Liver (tissue), 9 donors: ENCODE measurements around the gene TENM3. TPM values are rescaled to one million over a fixed set of nuclear protein-coding genes. Genes with fewer than 3 reads are reported as not detected.
"Not testable (repeated sequence)": the region's sequence is repeated elsewhere in the genome, so short reads cannot be mapped to it uniquely, and the experiment has no call there.

Experiments used
- DNase-seq: peaks from one replicate; pipeline ENCODE4 v3.0.0-alpha.2; 2017; ENCODE audit warnings: low spot score
- H3K27ac ChIP-seq, 2 donors: one replicate each; pipeline ENCODE4 v1.7.0; 2013; ENCODE audit warnings: inconsistent platforms in 2 of 2, low read length in 2 of 2, control low read depth in 1 of 2, low read depth in 1 of 2, mild to moderate bottlenecking in 1 of 2
- H3K27me3 ChIP-seq, 4 donors: one replicate each; pipeline versions ENCODE4 v1.6.1 to v1.7.0; 2013; ENCODE audit warnings: low read length in 3 of 4, inconsistent platforms in 1 of 4, mild to moderate bottlenecking in 1 of 4, moderate library complexity in 1 of 4; ENCODE audit not compliant: control insufficient read depth in 4 of 4, insufficient read depth in 4 of 4
- H3K36me3 ChIP-seq, 4 donors: one replicate each; pipeline versions ENCODE4 v1.6.1 to v1.7.0; 2013; ENCODE audit warnings: low read length in 3 of 4, mild to moderate bottlenecking in 3 of 4, low read depth in 1 of 4, moderate library complexity in 1 of 4; ENCODE audit not compliant: control insufficient read depth in 4 of 4, insufficient read depth in 3 of 4
- H3K4me1 ChIP-seq, 4 donors: one replicate each; pipeline versions ENCODE4 v1.6.1 to v1.7.0; 2013; ENCODE audit warnings: low read length in 3 of 4, mild to moderate bottlenecking in 3 of 4, moderate library complexity in 1 of 4; ENCODE audit not compliant: control insufficient read depth in 4 of 4, insufficient read depth in 4 of 4
- H3K4me3 ChIP-seq, 3 donors: one replicate each; pipeline versions ENCODE4 v1.6.1 to v1.7.0; 2013; ENCODE audit warnings: low read length in 3 of 3, control low read depth in 1 of 3, low read depth in 1 of 3, mild to moderate bottlenecking in 1 of 3
- H3K9ac ChIP-seq, 2 donors: one replicate each; pipeline ENCODE4 v1.7.0; 2013; ENCODE audit warnings: low read length in 2 of 2, mild to moderate bottlenecking in 2 of 2, moderate library complexity in 2 of 2, control low read depth in 1 of 2, low read depth in 1 of 2
- H3K9me3 ChIP-seq, 4 donors: one replicate each; pipeline versions ENCODE4 v1.6.1 to v1.7.0; 2013; ENCODE audit warnings: low read length in 3 of 4; ENCODE audit not compliant: control insufficient read depth in 4 of 4
- EGR1 ChIP-seq, 2 donors: IDR thresholded peaks; 2 replicates each; pipeline ENCODE4 v1.6.1; 2016 to 2018; ENCODE audit warnings: antibody characterized with exemption in 2 of 2, low read depth in 2 of 2
- FOXA1 ChIP-seq: IDR thresholded peaks from 2 replicates; pipeline ENCODE4 v1.6.1; 2016; ENCODE audit warnings: antibody characterized with exemption
- FOXA2 ChIP-seq: IDR thresholded peaks from 2 replicates; pipeline ENCODE4 v1.6.1; 2016; ENCODE audit warnings: antibody characterized with exemption
- HNF4A ChIP-seq, 2 donors: conservative IDR thresholded peaks; 2 replicates each; pipeline ENCODE4 v1.6.1; 2016; ENCODE audit warnings: antibody characterized with exemption in 2 of 2, mild to moderate bottlenecking in 2 of 2
- JUND ChIP-seq, 2 donors: IDR thresholded peaks; 2 replicates each; pipeline ENCODE4 v1.6.1; 2016; ENCODE audit warnings: antibody characterized with exemption in 2 of 2
- NR2F2 ChIP-seq: IDR thresholded peaks from 2 replicates; pipeline ENCODE4 v1.6.1; 2016; ENCODE audit warnings: antibody characterized with exemption
- RAD21 ChIP-seq, 2 donors: IDR thresholded peaks; 2 replicates each; pipeline ENCODE4 v1.6.1; 2016; ENCODE audit warnings: antibody characterized with exemption in 2 of 2, mild to moderate bottlenecking in 2 of 2
- RXRA ChIP-seq, 2 donors: IDR thresholded peaks; 2 replicates each; pipeline ENCODE4 v1.6.1; 2017 to 2018; ENCODE audit warnings: antibody characterized with exemption in 2 of 2, mild to moderate bottlenecking in 1 of 2
- SP1 ChIP-seq: IDR thresholded peaks from 2 replicates; pipeline ENCODE4 v1.6.1; 2018; ENCODE audit warnings: antibody characterized with exemption, mild to moderate bottlenecking
- TAF1 ChIP-seq: conservative IDR thresholded peaks from 2 replicates; pipeline ENCODE4 v1.6.1; 2016; ENCODE audit warnings: antibody characterized with exemption, mild to moderate bottlenecking
- YY1 ChIP-seq: IDR thresholded peaks from 2 replicates; pipeline ENCODE4 v1.6.1; 2016; ENCODE audit warnings: antibody characterized with exemption, mild to moderate bottlenecking
- WGBS: extraction: QIAGEN DNeasy Blood & Tissue Kit; methylation state at CpG from one replicate; pipeline ENCODE4 v1.1.7; 2013; 5-methylcytosine and 5-hydroxymethylcytosine counted together
- polyA plus RNA-seq, 2 donors: library from polyadenylated mRNA; stranded (reverse) in 1 of 2; unstranded in 1 of 2; fragments of 200-250 nt in 1 of 2; fragments of >200 nt in 1 of 2; fragmentation: Nextera tagmentation in 1 of 2; extraction: Ambion mirVana in 1 of 2; gene quantifications; one replicate each; pipeline versions ENCODE4 v1.2.1 to v1.2.3, GENCODE V29; 2013 to 2015
- total RNA-seq, 2 donors: library from RNA; depleted of rRNA; stranded (reverse); fragments of >200 nt; gene quantifications; one replicate each; pipeline ENCODE4 v1.2.3, GENCODE V29; 2014
- TF ChIP-seq, protein P1 (sequence below): fragments of 150-350 bp; IDR thresholded peaks from 2 replicates; pipeline ENCODE4 v1.5.1; 2017; ENCODE audit warnings: improper control_type of control experiment, low read depth, low read length; ENCODE audit not compliant: missing input control
- TF ChIP-seq, protein P2 (sequence below): IDR thresholded peaks from 2 replicates; pipeline ENCODE4 v1.6.1; 2016; ENCODE audit warnings: antibody characterized with exemption
- TF ChIP-seq, protein P3 (sequence below): IDR thresholded peaks from 2 replicates; pipeline ENCODE4 v1.6.1; 2016; ENCODE audit warnings: antibody characterized with exemption
- TF ChIP-seq, protein P4 (sequence below): IDR thresholded peaks from 2 replicates; pipeline ENCODE4 v1.6.1; 2016; ENCODE audit warnings: antibody characterized with exemption, mild to moderate bottlenecking
- TF ChIP-seq, protein P5 (sequence below): IDR thresholded peaks from 2 replicates; pipeline ENCODE4 v1.6.1; 2016; ENCODE audit warnings: antibody characterized with exemption
- donor health status: healthy.
- donor health status: healthy.
- donor health status: healthy.
- donor health status: healthy.
- donor health status: healthy.

The TENM3 gene
- total and polyA plus RNA-seq, 4 donors: 0.32 to 16.8 (median 0.70) TPM

DNA sequence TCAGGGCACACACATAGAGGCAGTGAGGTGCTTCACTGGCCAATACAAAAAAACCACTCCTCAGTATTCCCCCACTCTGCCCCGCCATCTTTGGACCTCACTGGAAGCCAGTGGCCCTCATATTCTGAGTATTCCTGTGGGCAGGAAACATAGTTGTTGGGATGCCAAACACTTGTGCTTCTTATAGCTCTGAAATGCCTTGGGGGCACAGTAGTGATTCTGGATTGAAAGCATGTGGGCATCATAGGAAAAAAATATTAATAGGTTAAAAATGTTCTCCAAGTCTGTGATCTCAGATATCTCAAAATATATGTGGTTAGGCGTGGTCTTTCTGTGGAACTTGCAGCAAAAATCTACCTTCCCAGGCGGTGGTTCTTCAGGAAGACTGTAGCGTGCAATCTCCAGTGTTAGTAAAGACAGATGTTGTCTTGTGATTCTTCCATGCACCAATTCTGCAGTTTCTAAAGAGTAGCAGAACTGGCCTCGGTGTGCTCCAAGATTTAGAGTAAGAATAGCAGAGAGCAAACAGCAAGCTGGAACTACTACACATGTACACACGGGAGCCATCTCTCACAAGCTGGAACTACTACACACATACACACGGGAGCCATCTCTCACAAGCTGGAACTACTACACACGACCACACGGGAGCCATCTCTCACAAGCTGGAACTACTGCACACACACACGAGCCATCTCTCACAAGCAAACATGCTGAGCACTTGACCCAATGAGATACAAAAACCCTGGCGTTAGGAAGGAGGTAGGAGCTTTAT, 8.0 kb upstream of the TENM3 start:
- H3K9me3 ChIP-seq: no peaks in the 10 kb centered on the region
- H3K9ac ChIP-seq: no peak overlapping the region
- no peak for DNase-seq
- H3K27ac ChIP-seq: no peak overlapping the region
- TF ChIP-seq RAD21 (IDR thresholded peaks at IDR 0.05): no peak
- TF ChIP-seq EGR1 (IDR thresholded peaks at IDR 0.05; ENCODE audit: low read depth in 2 of 2): no peak
- TF ChIP-seq NR2F2: no peak
- H3K27me3 ChIP-seq: no peaks in the 10 kb centered on the region
- no peaks in the 10 kb centered on the region for H3K4me1 ChIP-seq
- 81% methylated on average over 11 of the region's 11 CpGs for WGBS
- no peak overlapping the region for H3K4me3 ChIP-seq
- H3K36me3 ChIP-seq: no peaks in the 10 kb centered on the region

DNA sequence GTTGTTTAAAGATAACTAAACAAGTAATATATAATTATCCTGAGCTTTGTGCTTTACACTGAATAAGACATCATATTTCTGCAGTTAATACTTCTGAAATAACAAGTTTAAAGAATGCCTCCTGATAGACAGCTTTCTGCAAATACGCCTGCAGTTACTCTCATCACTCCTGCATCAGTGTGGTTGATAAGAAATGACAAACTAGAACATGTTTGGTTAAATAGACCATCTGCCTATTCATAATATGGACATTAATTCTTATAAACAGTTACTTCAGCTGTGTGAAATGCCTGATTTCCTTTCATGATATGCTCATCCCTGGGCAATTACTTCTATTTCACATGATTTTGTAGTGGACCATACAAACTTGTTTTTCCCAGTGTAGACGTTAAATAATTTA, 7.0 kb upstream of the TENM3 start:
- TF ChIP-seq RXRA (IDR thresholded peaks at IDR 0.05) (no peak), RAD21 (IDR thresholded peaks at IDR 0.05) (no peak), JUND (IDR thresholded peaks at IDR 0.05) (no peak), FOXA2 (no peak), FOXA1 (no peak), NR2F2 (no peak), YY1 (no peak), HNF4A (conservative IDR thresholded peaks at IDR 0.05) (no peak), SP1 (no peak), TAF1 (no peak)
- TF ChIP-seq, protein P1, sequence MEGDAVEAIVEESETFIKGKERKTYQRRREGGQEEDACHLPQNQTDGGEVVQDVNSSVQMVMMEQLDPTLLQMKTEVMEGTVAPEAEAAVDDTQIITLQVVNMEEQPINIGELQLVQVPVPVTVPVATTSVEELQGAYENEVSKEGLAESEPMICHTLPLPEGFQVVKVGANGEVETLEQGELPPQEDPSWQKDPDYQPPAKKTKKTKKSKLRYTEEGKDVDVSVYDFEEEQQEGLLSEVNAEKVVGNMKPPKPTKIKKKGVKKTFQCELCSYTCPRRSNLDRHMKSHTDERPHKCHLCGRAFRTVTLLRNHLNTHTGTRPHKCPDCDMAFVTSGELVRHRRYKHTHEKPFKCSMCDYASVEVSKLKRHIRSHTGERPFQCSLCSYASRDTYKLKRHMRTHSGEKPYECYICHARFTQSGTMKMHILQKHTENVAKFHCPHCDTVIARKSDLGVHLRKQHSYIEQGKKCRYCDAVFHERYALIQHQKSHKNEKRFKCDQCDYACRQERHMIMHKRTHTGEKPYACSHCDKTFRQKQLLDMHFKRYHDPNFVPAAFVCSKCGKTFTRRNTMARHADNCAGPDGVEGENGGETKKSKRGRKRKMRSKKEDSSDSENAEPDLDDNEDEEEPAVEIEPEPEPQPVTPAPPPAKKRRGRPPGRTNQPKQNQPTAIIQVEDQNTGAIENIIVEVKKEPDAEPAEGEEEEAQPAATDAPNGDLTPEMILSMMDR: no peak
- TF ChIP-seq, protein P2, sequence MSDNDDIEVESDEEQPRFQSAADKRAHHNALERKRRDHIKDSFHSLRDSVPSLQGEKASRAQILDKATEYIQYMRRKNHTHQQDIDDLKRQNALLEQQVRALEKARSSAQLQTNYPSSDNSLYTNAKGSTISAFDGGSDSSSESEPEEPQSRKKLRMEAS: no peak
- TF ChIP-seq, protein P3, sequence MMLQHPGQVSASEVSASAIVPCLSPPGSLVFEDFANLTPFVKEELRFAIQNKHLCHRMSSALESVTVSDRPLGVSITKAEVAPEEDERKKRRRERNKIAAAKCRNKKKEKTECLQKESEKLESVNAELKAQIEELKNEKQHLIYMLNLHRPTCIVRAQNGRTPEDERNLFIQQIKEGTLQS: no peak
- TF ChIP-seq, protein P4, sequence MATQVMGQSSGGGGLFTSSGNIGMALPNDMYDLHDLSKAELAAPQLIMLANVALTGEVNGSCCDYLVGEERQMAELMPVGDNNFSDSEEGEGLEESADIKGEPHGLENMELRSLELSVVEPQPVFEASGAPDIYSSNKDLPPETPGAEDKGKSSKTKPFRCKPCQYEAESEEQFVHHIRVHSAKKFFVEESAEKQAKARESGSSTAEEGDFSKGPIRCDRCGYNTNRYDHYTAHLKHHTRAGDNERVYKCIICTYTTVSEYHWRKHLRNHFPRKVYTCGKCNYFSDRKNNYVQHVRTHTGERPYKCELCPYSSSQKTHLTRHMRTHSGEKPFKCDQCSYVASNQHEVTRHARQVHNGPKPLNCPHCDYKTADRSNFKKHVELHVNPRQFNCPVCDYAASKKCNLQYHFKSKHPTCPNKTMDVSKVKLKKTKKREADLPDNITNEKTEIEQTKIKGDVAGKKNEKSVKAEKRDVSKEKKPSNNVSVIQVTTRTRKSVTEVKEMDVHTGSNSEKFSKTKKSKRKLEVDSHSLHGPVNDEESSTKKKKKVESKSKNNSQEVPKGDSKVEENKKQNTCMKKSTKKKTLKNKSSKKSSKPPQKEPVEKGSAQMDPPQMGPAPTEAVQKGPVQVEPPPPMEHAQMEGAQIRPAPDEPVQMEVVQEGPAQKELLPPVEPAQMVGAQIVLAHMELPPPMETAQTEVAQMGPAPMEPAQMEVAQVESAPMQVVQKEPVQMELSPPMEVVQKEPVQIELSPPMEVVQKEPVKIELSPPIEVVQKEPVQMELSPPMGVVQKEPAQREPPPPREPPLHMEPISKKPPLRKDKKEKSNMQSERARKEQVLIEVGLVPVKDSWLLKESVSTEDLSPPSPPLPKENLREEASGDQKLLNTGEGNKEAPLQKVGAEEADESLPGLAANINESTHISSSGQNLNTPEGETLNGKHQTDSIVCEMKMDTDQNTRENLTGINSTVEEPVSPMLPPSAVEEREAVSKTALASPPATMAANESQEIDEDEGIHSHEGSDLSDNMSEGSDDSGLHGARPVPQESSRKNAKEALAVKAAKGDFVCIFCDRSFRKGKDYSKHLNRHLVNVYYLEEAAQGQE: no peak
- TF ChIP-seq, protein P5, sequence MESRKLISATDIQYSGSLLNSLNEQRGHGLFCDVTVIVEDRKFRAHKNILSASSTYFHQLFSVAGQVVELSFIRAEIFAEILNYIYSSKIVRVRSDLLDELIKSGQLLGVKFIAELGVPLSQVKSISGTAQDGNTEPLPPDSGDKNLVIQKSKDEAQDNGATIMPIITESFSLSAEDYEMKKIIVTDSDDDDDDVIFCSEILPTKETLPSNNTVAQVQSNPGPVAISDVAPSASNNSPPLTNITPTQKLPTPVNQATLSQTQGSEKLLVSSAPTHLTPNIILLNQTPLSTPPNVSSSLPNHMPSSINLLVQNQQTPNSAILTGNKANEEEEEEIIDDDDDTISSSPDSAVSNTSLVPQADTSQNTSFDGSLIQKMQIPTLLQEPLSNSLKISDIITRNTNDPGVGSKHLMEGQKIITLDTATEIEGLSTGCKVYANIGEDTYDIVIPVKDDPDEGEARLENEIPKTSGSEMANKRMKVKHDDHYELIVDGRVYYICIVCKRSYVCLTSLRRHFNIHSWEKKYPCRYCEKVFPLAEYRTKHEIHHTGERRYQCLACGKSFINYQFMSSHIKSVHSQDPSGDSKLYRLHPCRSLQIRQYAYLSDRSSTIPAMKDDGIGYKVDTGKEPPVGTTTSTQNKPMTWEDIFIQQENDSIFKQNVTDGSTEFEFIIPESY: no peak
- H3K9ac ChIP-seq: no peak overlapping the region
- H3K27ac ChIP-seq: no peak overlapping the region
- H3K27me3 ChIP-seq: no peaks in the 10 kb centered on the region
- DNase-seq: no peak
- WGBS: 74% methylated on average over 2 of the region's 2 CpGs
- no peak overlapping the region for H3K4me3 ChIP-seq
- H3K9me3 ChIP-seq: no peaks in the 10 kb centered on the region
- no peaks in the 10 kb centered on the region for H3K4me1 ChIP-seq
- H3K36me3 ChIP-seq: no peaks in the 10 kb centered on the region

DNA sequence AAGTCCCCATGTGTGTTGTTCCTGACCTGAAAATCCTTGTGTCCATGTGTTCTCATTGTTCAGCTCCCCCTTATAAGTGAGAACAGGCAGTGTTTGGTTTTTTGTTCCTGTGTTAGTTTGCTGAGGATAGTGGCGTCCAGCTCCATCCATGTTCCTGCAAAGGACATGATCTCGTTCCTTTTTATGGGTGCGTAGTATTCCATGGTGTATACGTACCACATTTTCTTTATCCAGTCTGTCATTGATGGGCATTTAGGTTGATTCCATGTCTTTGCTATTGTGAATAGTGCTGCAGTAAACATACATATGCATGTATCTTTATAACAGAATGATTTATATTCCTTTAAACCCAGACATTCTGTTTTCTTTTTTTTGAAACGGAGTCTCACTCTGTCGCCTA, 6.2 kb upstream of the TENM3 start:
- not testable (repeated sequence) for H3K27ac ChIP-seq, H3K27me3 ChIP-seq, H3K36me3 ChIP-seq, H3K4me3 ChIP-seq, DNase-seq, H3K9me3 ChIP-seq, H3K4me1 ChIP-seq, H3K9ac ChIP-seq
- WGBS: 89% methylated on average over 6 of the region's 6 CpGs
